HG02981 (cell line): ENCODE measurements around the gene WDR7.

Source experiments
- ATAC-seq: cut with Tn5 transposase; IDR thresholded peaks from one replicate; pipeline ENCODE4 v1.9.1; 2021; ENCODE audit warnings: mild to moderate bottlenecking, moderate library complexity; ENCODE audit not compliant: unreplicated experiment

The WDR7 gene

DNA sequence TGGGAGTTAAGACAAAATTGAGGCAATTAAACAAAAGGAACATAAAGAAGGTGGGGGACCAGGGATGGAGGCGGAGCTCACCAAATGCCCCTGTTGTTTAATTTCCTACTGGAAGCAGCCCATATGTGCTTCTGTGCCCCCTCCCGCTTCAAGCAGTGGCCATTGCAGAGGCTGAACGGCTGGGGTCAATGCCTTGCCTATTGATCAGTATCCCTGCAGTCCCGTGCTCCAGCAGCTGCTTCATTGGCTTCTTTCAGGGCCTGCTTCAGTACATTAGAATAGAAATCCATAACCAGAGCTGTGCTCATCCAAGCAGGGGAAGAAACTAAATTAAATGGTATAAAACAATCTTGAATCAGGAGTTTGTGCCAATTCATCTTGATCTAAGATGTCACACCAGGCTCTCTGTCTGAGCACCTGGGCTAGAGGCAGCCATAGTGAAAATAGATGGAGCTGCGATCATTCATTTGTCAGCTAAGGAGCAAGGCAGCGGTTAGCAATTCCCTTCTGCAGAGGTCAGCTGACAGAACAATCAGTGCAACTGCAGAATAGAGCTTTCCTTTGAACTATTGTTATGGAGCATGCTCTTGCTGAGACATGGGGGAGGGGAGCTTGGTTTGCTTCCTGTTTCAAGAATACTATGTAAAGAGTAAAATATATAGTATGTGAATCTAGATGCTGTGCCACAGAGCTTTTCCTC is 222.4 kb downstream of the WDR7 start:
- no peak for ATAC-seq

DNA sequence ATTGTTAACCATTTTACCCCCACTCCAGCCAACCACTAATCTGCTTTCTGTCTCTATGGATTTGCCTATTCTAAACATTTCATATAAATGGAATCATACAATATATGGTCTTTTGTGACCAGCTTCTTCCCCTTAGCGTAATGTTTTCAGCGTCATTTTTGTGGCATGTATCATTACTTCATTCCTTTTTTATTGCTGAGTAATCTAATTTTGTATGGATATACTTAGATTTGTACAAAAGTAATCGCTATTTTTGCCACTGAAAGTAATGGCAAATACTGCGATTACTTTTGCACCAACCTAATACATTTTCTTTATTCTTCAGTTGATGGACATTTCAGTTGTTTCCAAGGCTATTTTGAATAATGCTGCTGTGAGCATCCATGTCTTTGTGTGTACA is 227.6 kb downstream of the WDR7 start:
- no peak for ATAC-seq

DNA sequence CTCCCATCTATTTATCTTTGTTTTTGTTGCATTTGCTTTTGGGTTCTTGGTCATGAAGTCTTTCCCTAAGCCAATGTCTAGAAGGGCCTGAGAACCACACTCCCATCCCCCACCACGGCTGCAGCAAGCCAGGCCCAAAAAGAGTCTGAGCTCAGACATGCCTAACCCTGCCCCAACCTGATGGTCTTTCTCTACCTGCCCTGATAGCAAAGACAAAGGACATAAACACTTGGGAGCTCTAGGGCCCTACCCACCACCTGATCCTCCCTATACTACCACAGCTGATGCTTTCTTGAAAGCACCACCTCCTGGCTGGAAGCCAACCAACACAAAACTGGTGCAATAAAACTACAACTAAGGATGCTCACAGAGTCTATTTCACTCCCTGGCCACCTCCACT is 233.4 kb downstream of the WDR7 start:
- no peak for ATAC-seq

DNA sequence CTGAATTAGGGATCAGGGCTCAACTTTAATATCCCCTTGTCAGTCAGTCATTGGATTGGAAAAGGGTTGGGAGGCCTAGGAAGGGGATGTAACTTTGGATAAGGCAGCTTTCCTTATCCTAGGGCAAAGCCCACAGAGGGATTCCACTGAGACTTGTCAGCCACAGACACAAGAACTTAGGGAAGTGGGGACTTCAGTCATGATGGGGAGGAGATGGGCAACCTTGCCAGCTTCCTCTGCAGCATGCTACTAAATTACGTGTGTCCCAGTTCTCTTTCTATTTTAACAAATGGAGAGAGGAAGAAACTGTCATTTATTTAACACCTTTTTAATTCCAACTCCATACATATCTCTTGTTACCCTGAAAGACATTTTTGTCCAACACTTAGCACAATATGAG is 237.8 kb downstream of the WDR7 start:
- no peak for ATAC-seq

DNA sequence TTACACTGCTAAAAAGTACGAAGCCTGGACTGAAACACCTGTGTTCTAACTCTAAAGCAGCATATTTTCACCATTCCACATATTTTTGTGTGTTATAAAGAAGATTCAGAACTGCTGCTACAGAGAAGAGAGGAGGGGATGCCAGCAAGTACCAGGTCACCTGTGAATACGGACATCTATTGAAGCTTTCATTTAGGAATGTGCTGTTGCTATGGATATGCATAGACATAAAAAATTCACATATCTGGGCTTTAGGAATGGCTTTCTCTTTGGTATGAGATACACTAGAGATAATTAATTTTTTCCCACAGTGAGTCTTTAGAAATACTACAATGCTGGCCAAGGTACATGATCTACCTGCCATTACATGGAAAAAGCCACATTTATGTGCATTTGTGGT is 238.5 kb downstream of the WDR7 start:
- ATAC-seq: no peak

DNA sequence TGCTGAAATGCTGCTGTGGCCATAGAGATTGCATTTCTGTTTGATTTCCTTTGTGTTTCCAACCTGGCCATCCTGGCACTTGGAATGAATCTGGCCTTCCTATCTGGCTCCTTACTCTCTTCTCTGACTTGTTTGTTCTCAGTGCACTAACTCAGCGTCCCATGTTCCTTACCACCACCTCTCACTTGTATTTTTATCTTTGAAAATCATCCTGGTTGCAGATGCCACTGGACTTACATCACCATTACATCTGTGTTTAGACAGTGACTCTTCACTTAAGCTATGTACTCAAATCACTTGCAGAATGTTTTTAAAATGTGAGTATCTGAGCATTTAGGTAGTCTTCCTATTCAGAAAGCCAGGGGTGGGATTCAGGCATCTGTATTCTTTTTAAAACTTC is 239.5 kb downstream of the WDR7 start:
- ATAC-seq: no peak

DNA sequence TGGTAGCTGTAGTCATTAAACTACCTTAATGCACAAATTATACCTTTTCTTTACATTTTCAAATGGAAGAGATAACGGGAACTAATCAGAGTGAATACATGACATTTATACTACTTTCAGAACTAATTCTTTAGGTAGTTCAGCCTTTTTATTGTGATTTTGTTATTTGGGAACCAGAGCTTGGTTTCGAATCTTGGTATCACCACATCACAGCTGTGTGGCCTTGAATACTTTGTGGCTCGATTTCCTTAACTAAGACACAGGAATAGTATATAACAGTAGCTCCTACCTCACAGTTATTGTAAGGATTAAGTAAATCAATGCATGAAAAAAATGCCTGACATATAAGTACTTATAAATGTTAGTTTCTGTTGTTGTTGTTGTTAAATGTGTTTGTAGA is 240.0 kb downstream of the WDR7 start:
- no peak for ATAC-seq

DNA sequence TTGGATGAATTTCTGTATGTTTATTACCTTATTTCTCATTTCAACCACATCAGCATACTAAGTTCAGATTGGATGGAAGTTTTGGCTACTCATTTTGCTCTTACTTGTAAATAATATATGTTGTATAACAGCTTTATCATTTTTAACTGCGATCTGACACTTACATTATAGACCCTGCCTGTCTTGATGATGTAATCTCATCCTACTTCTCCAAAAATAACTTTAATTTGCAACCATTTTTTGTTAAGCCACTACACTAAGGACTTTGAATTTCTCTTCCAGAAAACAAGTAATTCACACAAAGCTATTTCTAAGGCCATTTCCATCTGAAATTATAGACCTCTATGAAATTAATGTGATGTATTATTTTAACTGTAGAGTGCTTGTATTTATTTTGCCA is 240.7 kb downstream of the WDR7 start:
- no peak for ATAC-seq

DNA sequence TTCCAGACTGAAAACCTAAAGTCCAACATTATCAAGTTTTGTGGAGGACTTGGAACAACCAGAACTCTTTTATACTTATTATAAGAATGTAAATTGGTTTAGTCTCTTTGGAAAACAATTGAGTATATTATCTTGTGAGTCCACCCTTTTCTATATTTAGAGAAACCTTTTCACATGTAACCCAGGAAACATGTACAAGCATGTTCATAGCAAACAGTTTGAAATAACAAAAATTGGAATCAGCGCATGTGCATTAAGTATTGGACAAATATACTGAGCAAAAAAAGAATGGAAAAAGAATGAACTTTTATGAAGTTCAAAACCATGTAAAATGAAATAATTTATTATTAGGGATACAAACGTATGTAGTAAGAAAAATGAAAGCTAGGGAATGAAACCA is 246.0 kb downstream of the WDR7 start:
- no peak for ATAC-seq

DNA sequence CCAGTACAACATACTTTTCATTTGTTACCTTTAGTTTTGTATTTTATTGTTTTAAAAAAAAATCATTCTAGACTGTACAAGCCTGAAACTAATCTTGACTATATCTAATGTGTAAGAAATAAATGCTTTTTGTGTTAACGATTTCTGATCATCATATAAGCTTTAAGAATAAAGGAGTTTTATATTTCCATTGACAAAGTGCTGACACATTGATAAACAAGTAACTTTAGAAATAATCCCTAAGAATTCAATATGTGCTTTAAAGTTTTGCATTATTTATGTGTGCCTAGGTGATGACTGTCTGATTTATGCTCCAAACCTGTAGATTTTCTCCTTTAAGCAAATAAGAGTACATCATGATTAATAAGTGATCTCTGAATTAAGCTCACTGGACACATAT is 248.5 kb downstream of the WDR7 start:
- ATAC-seq: no peak

DNA sequence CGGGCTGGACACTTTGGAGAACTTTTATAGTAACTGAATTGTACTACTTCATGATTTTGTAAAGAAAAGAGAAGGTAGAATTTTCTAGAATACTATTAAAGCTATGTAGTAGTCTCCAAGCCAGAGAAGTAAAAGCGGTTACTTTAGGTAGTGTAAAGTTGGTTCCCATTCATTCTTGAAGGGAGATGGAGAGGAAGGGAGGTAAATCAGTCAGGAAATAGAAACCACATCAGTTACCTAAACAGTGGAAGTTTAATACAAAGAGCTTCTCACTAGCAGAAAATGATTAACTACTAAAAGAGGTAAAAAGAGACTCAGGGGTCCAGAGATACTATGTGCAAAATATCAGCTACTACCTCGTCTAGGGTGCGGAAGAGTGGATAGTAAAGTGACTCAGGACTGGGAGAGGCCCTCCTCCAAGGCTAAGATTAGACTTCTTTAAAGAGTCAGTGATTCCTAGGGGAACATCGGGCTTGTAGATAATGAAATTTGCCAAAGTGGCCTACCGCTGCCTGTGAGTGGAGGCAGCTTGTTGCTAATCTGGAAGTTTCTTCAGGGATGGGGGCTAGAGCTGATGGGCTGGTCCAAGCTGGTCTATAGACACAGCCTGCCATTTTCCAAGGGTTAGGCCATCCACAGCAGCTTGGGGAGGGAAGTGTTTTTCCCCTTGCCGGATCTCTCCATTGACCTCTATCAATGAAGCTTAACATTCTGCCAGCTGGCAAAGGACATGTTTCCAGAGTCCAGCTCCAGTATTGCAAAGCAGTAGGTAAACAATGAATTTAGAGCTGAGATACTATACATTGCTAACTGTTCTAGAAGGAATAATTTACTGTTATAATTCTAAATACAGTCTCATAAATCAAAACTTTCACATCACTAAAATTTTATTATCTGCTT is 249.3 kb downstream of the WDR7 start:
- no peak for ATAC-seq

DNA sequence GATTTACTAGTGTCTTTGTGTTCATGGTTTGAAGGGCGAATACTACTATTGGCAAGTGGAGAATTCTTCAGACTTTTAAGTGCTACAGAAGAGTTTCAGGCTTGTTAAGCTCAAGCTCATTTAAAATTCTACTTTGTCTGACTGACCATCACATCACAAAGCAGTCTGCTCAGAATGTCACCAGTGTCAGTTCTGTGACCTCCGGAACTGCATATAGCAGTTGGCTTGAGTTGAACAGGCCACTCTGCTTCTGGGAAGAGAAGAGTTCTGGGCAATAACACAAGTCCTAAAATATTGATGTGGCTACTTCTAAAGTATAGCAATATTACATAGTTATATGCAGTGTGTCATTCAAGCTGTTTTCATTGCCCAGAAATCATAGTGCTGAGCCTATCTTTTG is 250.8 kb downstream of the WDR7 start:
- ATAC-seq: no peak

DNA sequence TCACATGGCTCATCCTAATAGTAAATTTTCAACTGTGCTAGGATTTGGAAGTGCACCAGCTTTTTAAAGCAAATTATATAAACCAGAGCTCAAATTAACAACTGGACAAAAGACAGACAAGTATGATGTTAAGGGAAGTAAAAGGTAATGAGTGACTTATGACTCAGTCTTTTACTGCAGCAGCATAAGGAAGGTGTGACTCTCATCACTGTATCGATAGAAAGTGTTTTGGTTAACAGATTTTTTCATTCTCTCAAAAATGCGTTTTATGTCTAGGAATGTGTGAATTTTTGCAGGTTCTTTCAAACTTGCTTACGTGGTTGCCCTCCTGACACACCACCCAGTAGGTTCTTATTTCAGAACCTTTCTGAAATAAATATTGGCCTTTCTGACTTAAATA is 251.5 kb downstream of the WDR7 start:
- no peak for ATAC-seq

DNA sequence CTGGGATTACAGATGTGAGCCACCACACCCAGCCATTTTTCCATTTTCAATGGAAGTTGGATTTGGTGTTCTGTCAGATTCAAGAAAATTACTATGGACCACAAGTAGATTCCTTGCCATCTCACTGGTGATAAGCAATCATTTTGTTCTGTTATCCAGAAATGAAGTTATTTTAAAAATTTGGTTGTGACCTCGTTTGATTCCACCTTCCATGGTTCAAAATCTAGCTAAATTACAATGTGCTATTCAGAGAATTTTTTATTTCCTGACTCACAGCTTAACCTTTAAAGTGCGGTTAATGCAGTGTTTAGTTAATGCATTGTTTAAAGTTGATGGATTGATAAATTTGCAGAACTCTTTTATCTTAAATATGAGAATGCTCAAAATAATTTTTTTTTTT is 252.5 kb downstream of the WDR7 start:
- ATAC-seq: no peak

DNA sequence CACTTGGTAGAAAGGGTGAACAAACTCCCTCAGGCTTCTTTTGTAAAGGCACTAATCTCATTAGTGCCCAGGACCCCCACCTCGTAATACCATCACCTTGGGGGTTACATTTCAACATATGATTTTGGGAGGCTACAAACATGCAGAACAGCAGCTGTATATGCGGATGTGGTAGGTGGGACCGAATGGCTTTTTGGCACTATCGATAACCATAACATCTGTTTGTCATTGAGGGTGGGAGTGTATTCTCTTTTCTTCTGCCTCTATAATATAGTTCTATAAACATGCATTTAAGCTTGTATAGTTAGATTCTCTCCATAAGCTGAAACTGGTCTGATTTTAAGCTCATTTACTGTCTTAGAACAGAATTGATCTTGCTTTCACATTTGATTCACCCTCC is 256.6 kb downstream of the WDR7 start:
- ATAC-seq: no peak

DNA sequence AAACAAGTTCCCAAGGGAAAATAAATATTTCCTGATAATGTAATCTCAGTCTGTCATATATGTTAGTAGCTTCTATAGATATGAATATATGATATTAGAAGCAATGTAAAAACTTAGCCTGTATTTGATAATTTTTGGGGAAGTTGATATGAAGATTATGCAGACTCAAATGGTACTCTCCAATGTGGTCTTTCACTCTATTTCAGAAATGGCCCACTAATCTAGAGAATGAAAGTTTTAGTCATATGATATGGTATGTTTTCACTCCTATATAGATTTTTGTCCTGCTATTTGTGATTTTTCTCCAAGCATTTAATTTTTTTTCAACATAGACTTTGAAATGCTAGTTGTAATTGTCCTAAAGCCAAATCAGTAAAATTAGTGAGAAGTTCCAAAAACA is 259.1 kb downstream of the WDR7 start:
- no peak for ATAC-seq

DNA sequence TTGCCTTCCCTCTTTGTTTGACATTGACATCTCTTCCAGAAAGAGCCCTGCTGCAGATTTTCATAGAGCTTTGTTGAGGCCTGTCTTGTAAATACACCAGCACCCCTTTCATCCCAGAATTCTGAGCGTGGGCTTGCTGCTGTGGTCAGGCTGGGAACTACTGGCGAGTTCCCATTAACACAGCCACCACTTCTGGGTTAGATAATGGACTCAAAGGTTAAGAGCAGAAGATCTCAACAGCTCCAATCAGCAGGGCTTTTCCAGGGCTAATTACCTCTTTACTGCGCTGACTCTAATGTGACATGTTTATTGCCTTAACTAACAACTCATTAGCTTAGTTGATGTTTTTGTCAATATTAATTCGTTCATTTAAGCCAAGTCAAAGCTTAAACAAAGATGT is 259.8 kb downstream of the WDR7 start:
- ATAC-seq: no peak

DNA sequence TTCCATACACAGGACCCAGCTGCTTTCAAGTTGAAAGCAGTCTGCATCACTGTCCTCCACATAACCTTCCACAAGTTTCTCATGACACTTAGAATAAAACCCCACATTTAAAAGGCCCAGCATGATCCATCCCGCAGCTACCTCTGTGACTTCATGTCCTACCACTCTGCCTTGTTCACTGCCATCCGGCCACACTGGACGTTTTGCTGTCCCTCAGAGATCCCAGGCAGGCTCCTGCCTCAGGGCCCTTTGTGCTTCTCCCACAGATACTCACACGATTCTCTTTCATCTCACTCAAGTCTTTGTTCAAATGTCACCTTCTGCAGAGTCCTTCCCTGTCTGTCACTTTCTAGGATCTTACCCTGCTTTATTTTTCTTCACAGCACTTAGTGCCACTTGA is 262.8 kb downstream of the WDR7 start:
- ATAC-seq: no peak

DNA sequence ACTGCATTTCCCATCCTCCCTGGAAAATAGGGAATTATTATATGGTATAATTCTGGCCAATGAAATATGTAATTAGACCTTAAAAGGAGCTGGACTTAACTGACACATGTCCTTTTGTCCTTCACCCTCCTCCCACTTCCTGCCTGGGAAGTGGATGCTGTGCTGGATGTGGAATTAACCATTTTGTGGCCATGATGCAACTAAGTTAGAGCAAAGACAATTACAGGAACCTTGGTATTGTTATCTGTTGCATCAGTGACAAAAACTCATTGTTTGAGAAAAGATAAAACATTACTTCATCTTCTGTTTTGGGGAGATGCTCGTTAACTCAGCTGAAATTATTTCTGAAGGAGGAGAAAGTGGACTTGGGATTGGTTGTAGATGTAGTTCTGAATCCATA is 268.0 kb downstream of the WDR7 start:
- ATAC-seq: no peak

DNA sequence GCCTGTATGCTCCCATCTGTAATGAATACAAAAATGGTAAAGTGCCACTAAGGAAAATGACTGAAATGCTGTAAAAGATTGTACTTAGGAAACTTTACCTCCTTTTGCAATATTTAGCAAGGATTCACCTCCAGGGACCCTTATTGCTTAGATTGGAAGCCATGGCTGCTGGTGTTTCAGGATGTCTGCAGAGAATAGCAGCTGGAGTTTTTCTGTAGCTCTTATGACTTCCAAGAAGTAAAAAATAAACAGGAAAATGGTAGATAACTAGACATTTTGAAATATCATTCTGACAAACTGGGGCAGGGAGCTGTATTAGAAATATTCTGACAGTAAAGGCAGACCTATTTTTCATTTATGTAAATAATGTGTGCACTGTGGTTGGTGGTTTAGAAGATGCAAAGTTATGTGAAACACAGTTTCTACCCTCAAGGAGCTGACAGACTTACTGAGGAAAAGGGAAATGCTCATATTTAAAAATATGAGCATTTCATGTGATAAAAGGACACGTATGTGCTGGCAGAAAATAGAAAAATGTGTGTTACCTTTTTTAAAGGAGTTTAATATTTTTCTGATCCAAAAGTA is 270.8 kb downstream of the WDR7 start:
- peak; percentile 97 for ATAC-seq

DNA sequence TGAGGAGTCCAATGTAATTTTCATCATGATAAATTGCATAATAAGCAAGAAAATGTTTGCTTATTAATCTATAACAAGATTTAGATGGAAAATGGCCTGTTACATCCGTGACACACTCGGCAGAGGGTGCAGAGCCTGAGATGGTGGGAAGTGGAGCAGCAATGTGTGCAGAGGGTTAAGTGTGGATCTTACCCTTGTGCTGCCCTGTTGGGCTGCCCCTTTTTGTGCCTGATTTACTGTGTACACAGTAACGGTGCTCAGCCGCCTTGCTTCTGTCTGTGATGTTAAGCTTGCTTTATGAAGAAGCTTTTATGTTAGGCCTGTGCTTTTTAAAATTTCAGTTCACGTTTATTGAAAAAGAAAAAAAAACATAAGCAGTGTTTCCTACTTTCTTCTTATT is 275.6 kb downstream of the WDR7 start:
- no peak for ATAC-seq

DNA sequence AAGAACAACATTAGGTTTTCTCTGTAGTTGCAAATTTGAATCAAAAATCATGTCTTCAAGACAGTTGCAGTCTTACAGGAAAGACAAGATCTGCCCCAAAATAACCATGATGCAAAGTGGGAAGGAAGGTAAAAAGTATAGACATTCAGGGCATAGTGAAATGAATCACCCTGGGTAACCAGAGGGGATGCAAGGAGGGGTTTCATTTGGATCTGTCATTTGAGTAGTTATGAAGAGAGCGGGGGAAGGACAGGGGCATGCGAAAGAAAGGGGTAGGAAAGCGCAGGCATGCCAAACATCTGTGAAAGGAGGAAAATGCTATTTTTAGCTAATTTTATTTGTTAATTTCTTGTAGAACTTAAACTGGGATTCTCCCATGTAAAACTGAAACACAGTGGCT is 276.6 kb downstream of the WDR7 start:
- ATAC-seq: no peak
